CD4-positive, alpha-beta T cell (primary cell): ENCODE data around the gene FKBP1A. TPM values are rescaled to one million over a fixed set of nuclear protein-coding genes. Genes with fewer than 3 reads are reported as not detected.

ENCODE experiments used
- ATAC-seq: fragments of 200-7000 bp; cut with Tn5 transposase; one replicate; pipeline ENCODE4 v1.10.0; 2022; ENCODE audit warnings: mild to moderate bottlenecking; ENCODE audit not compliant: poor library complexity
- CTCF ChIA-PET: fragments of 350-600 bp; sonication (Branson Sonifier 250); formaldehyde crosslinking; loops from one replicate; lab custom pipeline; 2021; ENCODE audit warnings: antibody characterized with exemption, inconsistent platforms; lab: Charles Lee
- POLR2A ChIA-PET: fragments of 350-600 bp; sonication (Branson Sonifier 250); formaldehyde crosslinking; loops from one replicate; lab custom pipeline; 2021; ENCODE audit warnings: antibody characterized with exemption, inconsistent platforms; lab: Charles Lee
- DNase-seq, 14 experiments: peaks; one replicate each; pipeline ENCODE4 v3.0.0-alpha.2; 2013 to 2020; ENCODE audit warnings: mixed read lengths in 2 of 14
- H3K27ac ChIP-seq, 2 donors: one replicate each; pipeline versions ENCODE4 v1.5.1 to v1.7.0; 2013; ENCODE audit warnings: low read length in 2 of 2, low read depth in 1 of 2, mild to moderate bottlenecking in 1 of 2
- H3K27me3 ChIP-seq, 2 experiments: 1 replicate in 1 of 2; 2 replicates in 1 of 2; pipeline versions ENCODE4 v1.6.1 to v1.7.0; 2013; ENCODE audit warnings: low read length in 2 of 2, control low read depth in 1 of 2, mild to moderate bottlenecking in 1 of 2, moderate library complexity in 1 of 2; ENCODE audit not compliant: insufficient read depth in 2 of 2, control insufficient read depth in 1 of 2
- H3K36me3 ChIP-seq: one replicate; pipeline ENCODE4 v1.6.1; 2013; ENCODE audit warnings: low read length, control low read depth; ENCODE audit not compliant: insufficient read depth
- H3K4me1 ChIP-seq: one replicate; pipeline ENCODE4 v1.6.1; 2013; ENCODE audit warnings: low read length, control low read depth; ENCODE audit not compliant: insufficient read depth
- H3K4me3 ChIP-seq: one replicate; pipeline ENCODE4 v1.5.1; 2013; ENCODE audit warnings: mild to moderate bottlenecking, low read length, moderate library complexity
- H3K9me3 ChIP-seq, 2 experiments: 1 replicate in 1 of 2; 2 replicates in 1 of 2; pipeline versions ENCODE4 v1.6.1 to v1.7.0; 2013; ENCODE audit warnings: low read length in 2 of 2, mild to moderate bottlenecking in 2 of 2, control low read depth in 1 of 2, moderate library complexity in 1 of 2; ENCODE audit not compliant: control insufficient read depth in 1 of 2, insufficient read depth in 1 of 2
- H3K27ac Mint-ChIP-seq: one replicate; pipeline ENCODE4 v1.8.0; 2020; ENCODE audit warnings: mixed read lengths
- H3K27me3 Mint-ChIP-seq: one replicate; pipeline ENCODE4 v1.8.0; 2021; ENCODE audit warnings: mixed read lengths
- H3K36me3 Mint-ChIP-seq: one replicate; pipeline ENCODE4 v1.8.0; 2021; ENCODE audit warnings: low read depth, mixed read lengths
- H3K4me1 Mint-ChIP-seq: one replicate; pipeline ENCODE4 v1.8.0; 2021; ENCODE audit warnings: low read depth, mixed read lengths
- H3K4me3 Mint-ChIP-seq: one replicate; pipeline ENCODE4 v1.8.0; 2020; ENCODE audit warnings: mild to moderate bottlenecking, mixed read lengths
- H3K9me3 Mint-ChIP-seq: one replicate; pipeline ENCODE4 v1.8.0; 2020; ENCODE audit warnings: mixed read lengths
- intact Hi-C, 2 experiments: fragments of 100-400 bp; cut with DNase I in 1 of 2; cut with micrococcal nuclease in 1 of 2; formaldehyde crosslinking; loops; one replicate each; pipeline versions ENCODE4 v1.15.1 to v1.9.0; 2023 to 2025; cut with DNase I, micrococcal nuclease
- total RNA-seq, 174 experiments: library from RNA in 2 of 174; stranded (reverse) in 2 of 174; gene quantifications; one replicate each; pipeline ENCODE4 v1.2.3 and lab custom pipeline; 2021 to 2026
- TF ChIP-seq, protein P1 (sequence below): fragments of 200-600 bp; IDR thresholded peaks from one replicate; pipeline ENCODE4 v1.8.0; 2022; ENCODE audit warnings: antibody characterized with exemption, mild to moderate bottlenecking

FKBP1A gene
- total RNA-seq, 2 experiments from 2014 or later: 43.3 to 45.4 TPM

DNA sequence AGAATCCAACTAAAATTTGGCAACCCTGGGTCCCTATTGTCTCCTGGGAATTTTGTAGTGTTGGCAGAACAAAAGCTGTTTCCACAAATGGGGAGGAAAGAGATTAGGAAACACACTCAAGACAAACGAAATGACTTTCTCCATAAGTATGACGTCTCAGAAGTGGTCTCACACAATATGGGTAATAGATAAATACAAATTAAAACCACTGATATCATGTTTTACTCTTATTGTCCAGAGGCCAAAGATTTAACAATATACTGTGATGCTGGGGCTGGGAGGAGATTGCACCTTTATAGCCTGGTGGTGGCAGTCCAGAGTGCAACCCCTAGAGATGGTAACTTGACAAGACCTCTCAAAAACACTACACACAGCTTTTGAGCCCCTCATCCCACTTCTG, 18.6 kb downstream of the FKBP1A start:
- ATAC-seq (no peak), DNase-seq (no peak)
- intact Hi-C loops: no loop called here
- H3K27me3 Mint-ChIP-seq: no peaks in the 10 kb centered on the region
- Histone ChIP-seq H3K27ac (no peak overlapping the region), H3K27me3 (no peaks in the 10 kb centered on the region), H3K4me1 (peaks cover 38% of the 10 kb centered on the region), H3K4me3 (no peak overlapping the region), H3K9me3 (no peaks in the 10 kb centered on the region), H3K36me3 (peaks cover 52% of the 10 kb centered on the region)
- H3K4me1 Mint-ChIP-seq: peaks cover 62% of the 10 kb centered on the region
- no peak overlapping the region for H3K4me3 Mint-ChIP-seq
- no peak overlapping the region for H3K27ac Mint-ChIP-seq
- POLR2A ChIA-PET: no interaction called here
- TF ChIP-seq, protein P1, sequence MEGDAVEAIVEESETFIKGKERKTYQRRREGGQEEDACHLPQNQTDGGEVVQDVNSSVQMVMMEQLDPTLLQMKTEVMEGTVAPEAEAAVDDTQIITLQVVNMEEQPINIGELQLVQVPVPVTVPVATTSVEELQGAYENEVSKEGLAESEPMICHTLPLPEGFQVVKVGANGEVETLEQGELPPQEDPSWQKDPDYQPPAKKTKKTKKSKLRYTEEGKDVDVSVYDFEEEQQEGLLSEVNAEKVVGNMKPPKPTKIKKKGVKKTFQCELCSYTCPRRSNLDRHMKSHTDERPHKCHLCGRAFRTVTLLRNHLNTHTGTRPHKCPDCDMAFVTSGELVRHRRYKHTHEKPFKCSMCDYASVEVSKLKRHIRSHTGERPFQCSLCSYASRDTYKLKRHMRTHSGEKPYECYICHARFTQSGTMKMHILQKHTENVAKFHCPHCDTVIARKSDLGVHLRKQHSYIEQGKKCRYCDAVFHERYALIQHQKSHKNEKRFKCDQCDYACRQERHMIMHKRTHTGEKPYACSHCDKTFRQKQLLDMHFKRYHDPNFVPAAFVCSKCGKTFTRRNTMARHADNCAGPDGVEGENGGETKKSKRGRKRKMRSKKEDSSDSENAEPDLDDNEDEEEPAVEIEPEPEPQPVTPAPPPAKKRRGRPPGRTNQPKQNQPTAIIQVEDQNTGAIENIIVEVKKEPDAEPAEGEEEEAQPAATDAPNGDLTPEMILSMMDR: no peak
- CTCF ChIA-PET: no interaction called here
- no peaks in the 10 kb centered on the region for H3K9me3 Mint-ChIP-seq
- peaks cover 84% of the 10 kb centered on the region for H3K36me3 Mint-ChIP-seq

DNA sequence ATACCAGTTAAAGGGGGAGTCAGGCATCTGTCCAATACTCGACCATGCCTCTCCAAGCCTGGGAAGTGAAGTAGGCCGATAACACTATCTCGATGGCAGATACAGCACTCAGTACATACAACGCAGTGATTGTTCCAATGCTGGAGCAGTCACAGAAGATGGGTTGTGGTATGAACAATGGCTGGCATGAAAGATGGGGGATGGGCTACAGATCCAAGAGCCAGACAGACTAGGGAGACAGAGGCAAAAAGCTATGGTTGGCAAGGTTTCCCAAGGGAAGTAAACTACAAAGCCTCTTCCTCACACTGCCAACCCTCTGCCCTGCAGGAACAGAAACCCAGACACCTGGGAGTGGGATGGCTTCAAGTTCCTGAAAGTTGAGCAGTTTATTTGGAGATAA, 19.2 kb downstream of the FKBP1A start:
- Mint-ChIP-seq H3K4me1 (peaks cover 58% of the 10 kb centered on the region), H3K27ac (no peak overlapping the region), H3K4me3 (no peak overlapping the region), H3K9me3 (no peaks in the 10 kb centered on the region), H3K27me3 (no peaks in the 10 kb centered on the region), H3K36me3 (peaks cover 84% of the 10 kb centered on the region)
- intact Hi-C loops: no loop called here
- ChIA-PET CTCF (no interaction called here), POLR2A (no interaction called here)
- H3K27me3 ChIP-seq: no peaks in the 10 kb centered on the region
- DNase-seq (no peak), ATAC-seq (no peak)
- no peak overlapping the region for H3K27ac ChIP-seq
- peaks cover 33% of the 10 kb centered on the region for H3K4me1 ChIP-seq
- peaks cover 53% of the 10 kb centered on the region for H3K36me3 ChIP-seq
- TF ChIP-seq, protein P1: no peak
- no peaks in the 10 kb centered on the region for H3K9me3 ChIP-seq
- no peak overlapping the region for H3K4me3 ChIP-seq

DNA sequence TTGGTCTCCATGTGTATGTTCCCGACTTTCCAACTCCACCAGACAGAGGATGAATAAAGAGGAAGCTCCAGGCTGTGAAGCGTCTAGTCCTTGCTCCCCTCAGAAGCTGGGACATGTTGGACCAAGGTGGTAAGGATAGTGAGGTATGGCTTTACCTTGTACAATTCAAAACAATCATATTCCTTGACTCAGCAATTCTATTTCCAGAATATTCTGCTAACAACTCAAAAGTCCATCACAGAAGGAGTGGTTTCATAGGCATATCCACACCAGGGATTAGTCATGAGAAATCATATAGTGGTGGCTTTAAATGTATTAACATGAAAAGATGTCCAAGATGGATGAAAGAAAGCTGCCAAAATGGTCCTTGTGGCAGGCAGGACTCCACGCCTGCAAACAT, 19.8 kb downstream of the FKBP1A start:
- no peak overlapping the region for H3K4me3 ChIP-seq
- intact Hi-C loops: no loop called here
- Mint-ChIP-seq H3K4me1 (peaks cover 58% of the 10 kb centered on the region), H3K9me3 (no peaks in the 10 kb centered on the region), H3K27me3 (no peaks in the 10 kb centered on the region), H3K27ac (peak overlapping the region; percentile 36), H3K36me3 (peaks cover 84% of the 10 kb centered on the region), H3K4me3 (no peak overlapping the region)
- H3K36me3 ChIP-seq: peaks cover 59% of the 10 kb centered on the region
- no peak for DNase-seq
- ATAC-seq: no peak
- no peaks in the 10 kb centered on the region for H3K27me3 ChIP-seq
- no peaks in the 10 kb centered on the region for H3K9me3 ChIP-seq
- H3K27ac ChIP-seq: no peak overlapping the region
- ChIA-PET POLR2A (no interaction called here), CTCF (interaction anchor here (0.5 kb wide), 1 partner anchor 895 kb away, joined by 3 read pairs; no protein-coding TSS in a partner anchor)
- peaks cover 27% of the 10 kb centered on the region for H3K4me1 ChIP-seq
- TF ChIP-seq, protein P1: no peak
